DOHH2 (cell line): Measurements from ENCODE around the gene DTNB.

Experiments used
- EZH2phosphoT487 ChIP-seq: fragments of 200-600 bp; sonication (generic); IDR thresholded peaks from 2 replicates; pipeline ENCODE4 v1.6.1; 2017; ENCODE audit warnings: borderline replicate concordance, mild to moderate bottlenecking, antibody characterized with exemption, low read length, moderate library complexity, mixed read lengths
- TF ChIP-seq, protein P1 (sequence below): fragments of 200-600 bp; sonication (generic); IDR thresholded peaks from one replicate; pipeline ENCODE4 v1.5.1; 2014; ENCODE audit warnings: antibody characterized with exemption, mild to moderate bottlenecking, low read depth, low read length; ENCODE audit not compliant: poor library complexity, severe bottlenecking

DNA sequence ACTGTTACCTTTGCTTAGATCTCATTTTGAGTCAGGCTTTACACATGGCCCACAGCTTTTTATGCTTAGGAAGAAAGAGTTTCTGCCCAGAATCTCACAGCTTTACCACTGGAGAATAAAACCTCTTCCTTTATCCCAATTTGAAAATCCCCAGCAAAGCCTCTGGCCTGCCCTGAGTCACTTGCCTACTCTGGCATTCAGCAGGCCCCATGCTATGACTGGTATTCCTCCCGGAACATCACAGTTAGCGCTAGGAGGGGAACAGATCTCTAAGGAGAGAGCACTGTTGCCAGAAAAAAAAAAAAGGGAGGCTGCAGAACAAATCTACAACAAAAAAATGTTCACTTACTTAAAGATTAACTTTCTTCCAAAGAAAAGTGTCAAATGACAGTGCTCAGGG lies 178.8 kb downstream of the DTNB start:
- TF ChIP-seq, protein P1, sequence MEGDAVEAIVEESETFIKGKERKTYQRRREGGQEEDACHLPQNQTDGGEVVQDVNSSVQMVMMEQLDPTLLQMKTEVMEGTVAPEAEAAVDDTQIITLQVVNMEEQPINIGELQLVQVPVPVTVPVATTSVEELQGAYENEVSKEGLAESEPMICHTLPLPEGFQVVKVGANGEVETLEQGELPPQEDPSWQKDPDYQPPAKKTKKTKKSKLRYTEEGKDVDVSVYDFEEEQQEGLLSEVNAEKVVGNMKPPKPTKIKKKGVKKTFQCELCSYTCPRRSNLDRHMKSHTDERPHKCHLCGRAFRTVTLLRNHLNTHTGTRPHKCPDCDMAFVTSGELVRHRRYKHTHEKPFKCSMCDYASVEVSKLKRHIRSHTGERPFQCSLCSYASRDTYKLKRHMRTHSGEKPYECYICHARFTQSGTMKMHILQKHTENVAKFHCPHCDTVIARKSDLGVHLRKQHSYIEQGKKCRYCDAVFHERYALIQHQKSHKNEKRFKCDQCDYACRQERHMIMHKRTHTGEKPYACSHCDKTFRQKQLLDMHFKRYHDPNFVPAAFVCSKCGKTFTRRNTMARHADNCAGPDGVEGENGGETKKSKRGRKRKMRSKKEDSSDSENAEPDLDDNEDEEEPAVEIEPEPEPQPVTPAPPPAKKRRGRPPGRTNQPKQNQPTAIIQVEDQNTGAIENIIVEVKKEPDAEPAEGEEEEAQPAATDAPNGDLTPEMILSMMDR: no peak
- no peak for TF ChIP-seq EZH2phosphoT487
